ENCODE results near the gene EVPL. TPM values are rescaled to one million over a fixed set of nuclear protein-coding genes. Genes with fewer than 3 reads are reported as not detected.
"Not testable (repeated sequence)": the region's sequence is repeated elsewhere in the genome, so short reads cannot be mapped to it uniquely, and the experiment has no call there.

Gene EVPL
- total RNA-seq, 1 experiment from 2014 or later: 1.3 TPM

- Mint-ChIP-seq H3K27ac (no peak overlapping the region), H3K4me3 (no peak overlapping the region), H3K27me3 (ENCODE audit: low read depth) (no peaks in the 10 kb centered on the region), H3K4me1 (peaks cover 8% of the 10 kb centered on the region), H3K36me3 (peaks cover 72% of the 10 kb centered on the region), H3K9me3 (no peaks in the 10 kb centered on the region)
- ChIA-PET POLR2A (no interaction called here), CTCF (no interaction called here)
- TF ChIP-seq KAT7 (CRISPR knock-in tag; IDR thresholded peaks at IDR 0.05; ENCODE audit: borderline replicate concordance) (no peak), ZBTB21 (CRISPR knock-in tag; IDR thresholded peaks at IDR 0.05; ENCODE audit: borderline replicate concordance) (no peak), ARID4B (CRISPR knock-in tag; IDR thresholded peaks at IDR 0.05; ENCODE audit: borderline replicate concordance) (no peak), E2F1 (CRISPR knock-in tag; IDR thresholded peaks at IDR 0.05) (no peak), ETV6 (CRISPR knock-in tag; IDR thresholded peaks at IDR 0.05) (no peak), RORB (CRISPR knock-in tag; IDR thresholded peaks at IDR 0.05) (no peak), ZNF425 (CRISPR knock-in tag; conservative IDR thresholded peaks at IDR 0.05) (no peak), AFF4 (CRISPR knock-in tag; IDR thresholded peaks at IDR 0.05; ENCODE audit: borderline replicate concordance) (no peak), MYBL2 (CRISPR knock-in tag; IDR thresholded peaks at IDR 0.05) (no peak), JAZF1 (CRISPR knock-in tag; IDR thresholded peaks at IDR 0.05) (no peak)
- no peak for ATAC-seq
- no peak for DNase-seq (ENCODE audit: low spot score)
These were observed 19.0 kb upstream of the EVPL start for GRCh38 chr17:76046064-76046463.

- H3K4me3 Mint-ChIP-seq; POLR2A ChIA-PET; DNase-seq (ENCODE audit: low spot score); H3K27me3 Mint-ChIP-seq (ENCODE audit: low read depth); H3K9me3 Mint-ChIP-seq; ATAC-seq; CTCF ChIA-PET: not testable (repeated sequence)
- H3K36me3 Mint-ChIP-seq: peaks cover 75% of the 10 kb centered on the region
- peaks cover 15% of the 10 kb centered on the region for H3K4me1 Mint-ChIP-seq
- peak overlapping the region; percentile 6; the same call in 1 of the 2 replicates for H3K27ac Mint-ChIP-seq
These were observed 17.4 kb upstream of the EVPL start for GRCh38 chr17:76044475-76045007.

Data from WTC11 (cell line).